GM23338 (cell line): ENCODE measurements around the gene NAA16. TPM values are rescaled to one million over a fixed set of nuclear protein-coding genes. Genes with fewer than 3 reads are reported as not detected.
"Not testable (repeated sequence)": the region's sequence is repeated elsewhere in the genome, so short reads cannot be mapped to it uniquely, and the experiment has no call there.

Experiments used
- ATAC-seq: fragments of 200-7000 bp; cut with Tn5 transposase; 3 replicates; pipeline ENCODE4 v1.9.1; 2020
- DNase-seq: peaks from one replicate; pipeline ENCODE4 v3.0.0-alpha.2; 2015; ENCODE audit warnings: low spot score
- H2AFZ ChIP-seq: fragments of 200-600 bp; sonication (generic); 2 replicates; pipeline ENCODE4 v1.8.0; 2016; ENCODE audit warnings: antibody characterized with exemption, mild to moderate bottlenecking, moderate library complexity
- H3F3A ChIP-seq: fragments of 200-600 bp; sonication (generic); replicated peaks from 2 replicates; pipeline ENCODE4 v1.8.0; 2017; ENCODE audit warnings: antibody characterized with exemption, mixed run types, low read depth
- H3K27ac ChIP-seq: fragments of 200-600 bp; sonication (generic); 2 replicates; pipeline ENCODE4 v1.6.1; 2016; ENCODE audit warnings: low read depth
- H3K27me3 ChIP-seq: fragments of 200-600 bp; sonication (generic); 2 replicates; pipeline ENCODE4 v1.8.0; 2016; ENCODE audit warnings: mild to moderate bottlenecking, mixed run types, moderate library complexity; ENCODE audit not compliant: insufficient read depth
- H3K36me3 ChIP-seq: fragments of 200-600 bp; sonication (generic); 2 replicates; pipeline ENCODE4 v1.8.0; 2016; ENCODE audit warnings: mild to moderate bottlenecking; ENCODE audit not compliant: insufficient read depth
- H3K4me1 ChIP-seq: fragments of 200-600 bp; sonication (generic); 2 replicates; pipeline ENCODE4 v1.8.0; 2016; ENCODE audit warnings: mild to moderate bottlenecking, moderate library complexity; ENCODE audit not compliant: insufficient read depth
- H3K4me2 ChIP-seq: fragments of 200-600 bp; sonication (generic); 2 replicates; pipeline ENCODE4 v1.7.1; 2017; ENCODE audit warnings: mixed run types
- H3K4me3 ChIP-seq: fragments of 200-600 bp; sonication (generic); 2 replicates; pipeline ENCODE4 v1.6.1; 2016; ENCODE audit warnings: mixed run types
- H3K79me2 ChIP-seq: fragments of 200-600 bp; sonication (generic); replicated peaks from 2 replicates; pipeline ENCODE4 v1.8.0; 2017; ENCODE audit warnings: mild to moderate bottlenecking; ENCODE audit not compliant: insufficient read depth
- H3K9me2 ChIP-seq: fragments of 200-600 bp; sonication (generic); 2 replicates; pipeline ENCODE4 v1.8.0; 2017; ENCODE audit not compliant: insufficient read depth
- H4K20me1 ChIP-seq: fragments of 200-600 bp; sonication (generic); replicated peaks from 2 replicates; pipeline ENCODE4 v1.8.0; 2017; ENCODE audit warnings: mild to moderate bottlenecking; ENCODE audit not compliant: insufficient read depth
- H3K27ac Mint-ChIP-seq: 2 replicates; pipeline ENCODE4 v1.8.0; 2020; ENCODE audit warnings: inconsistent platforms, mild to moderate bottlenecking, moderate library complexity, mixed read lengths
- H3K27me3 Mint-ChIP-seq: 3 replicates; pipeline ENCODE4 v1.8.0; 2022; ENCODE audit warnings: low read depth, mild to moderate bottlenecking, moderate library complexity, mixed read lengths, inconsistent platforms; ENCODE audit not compliant: insufficient read depth, poor library complexity
- H3K36me3 Mint-ChIP-seq: 3 replicates; pipeline ENCODE4 v1.8.0; 2021; ENCODE audit warnings: low read depth, mild to moderate bottlenecking, inconsistent platforms, moderate library complexity, mixed read lengths
- H3K4me1 Mint-ChIP-seq: 3 replicates; pipeline ENCODE4 v1.8.0; 2020; ENCODE audit warnings: mild to moderate bottlenecking, inconsistent platforms, mixed read lengths
- H3K4me3 Mint-ChIP-seq: 3 replicates; pipeline ENCODE4 v1.8.0; 2021; ENCODE audit warnings: moderate library complexity, mild to moderate bottlenecking, inconsistent platforms, mixed read lengths
- H3K9me3 Mint-ChIP-seq: 3 replicates; pipeline ENCODE4 v1.8.0; 2020; ENCODE audit warnings: moderate library complexity, mild to moderate bottlenecking, inconsistent platforms, mixed read lengths
- EZH2 ChIP-seq: fragments of 200-600 bp; sonication (generic); IDR thresholded peaks from one replicate; pipeline ENCODE4 v1.8.0; 2017; ENCODE audit warnings: antibody characterized with exemption, mild to moderate bottlenecking, low read depth; ENCODE audit not compliant: unreplicated experiment
- EZH2phosphoT487 ChIP-seq: fragments of 200-600 bp; sonication (generic); IDR thresholded peaks from one replicate; pipeline ENCODE4 v1.8.1; 2018; ENCODE audit warnings: antibody characterized with exemption; ENCODE audit not compliant: unreplicated experiment
- JUNB ChIP-seq: IDR thresholded peaks from one replicate; pipeline ENCODE4 v1.6.1; 2016; ENCODE audit warnings: antibody characterized with exemption; ENCODE audit not compliant: unreplicated experiment
- NANOG ChIP-seq: IDR thresholded peaks from 2 replicates; pipeline ENCODE4 v1.6.1; 2016; ENCODE audit warnings: antibody characterized with exemption, borderline replicate concordance
- POLR2AphosphoS5 ChIP-seq: IDR thresholded peaks from 2 replicates; pipeline ENCODE4 v1.6.1; 2016; ENCODE audit warnings: antibody characterized with exemption, low read depth
- STAT1 ChIP-seq: IDR thresholded peaks from one replicate; pipeline ENCODE4 v1.6.1; 2016; ENCODE audit warnings: antibody characterized with exemption; ENCODE audit not compliant: unreplicated experiment
- polyA plus RNA-seq: library from polyadenylated mRNA; unstranded; fragments of >200 nt; fragmentation: Nextera tagmentation; extraction: Ambion mirVana; gene quantifications from 2 replicates; pipeline ENCODE4 v1.2.1, GENCODE V29; 2016
- total RNA-seq: library from RNA; depleted of rRNA; stranded (reverse); fragments of >200 nt; shearing (Covaris generic); gene quantifications from 2 replicates; pipeline ENCODE4 v1.2.3, GENCODE V29; 2014
- TF ChIP-seq, protein P1 (sequence below): IDR thresholded peaks from 2 replicates; pipeline ENCODE4 v1.6.1; 2016; ENCODE audit warnings: antibody characterized with exemption
- TF ChIP-seq, protein P2 (sequence below), 2 experiments: fragments of 200-600 bp in 1 of 2; sonication (generic) in 1 of 2; conservative IDR thresholded peaks; 2 replicates each; pipeline versions ENCODE4 v1.5.1 to v1.6.1; 2016 to 2017; ENCODE audit warnings: antibody characterized with exemption in 2 of 2, low read depth in 2 of 2, mild to moderate bottlenecking in 2 of 2, moderate library complexity in 1 of 2
- TF ChIP-seq, protein P3 (sequence below): fragments of 250-450 bp; sonication (Bioruptor Pico); IDR thresholded peaks from 2 replicates; pipeline ENCODE4 v1.5.0; 2020; ENCODE audit warnings: mild to moderate bottlenecking, moderate library complexity

The NAA16 gene
- total and polyA plus RNA-seq, 2 experiments from 2014 or later = 42.3 to 51.7 TPM

DNA sequence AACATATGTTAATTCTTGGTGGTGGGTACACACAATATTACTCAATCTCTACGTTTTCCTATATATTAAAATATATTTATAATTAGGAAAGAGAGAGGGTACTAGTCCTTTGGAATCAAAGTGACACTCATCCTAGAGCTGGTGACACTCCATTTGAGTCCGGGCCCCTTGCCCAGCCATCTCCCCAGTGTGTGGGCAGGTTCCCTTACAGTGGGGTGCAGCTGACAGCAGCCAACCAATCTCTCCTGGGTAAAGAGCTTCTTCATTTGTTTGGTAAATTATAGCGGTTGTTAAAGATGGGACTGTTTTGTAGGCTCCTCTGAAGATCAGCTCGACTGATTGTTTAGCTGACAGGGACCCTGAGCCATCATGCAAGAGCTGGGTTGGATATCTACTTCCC lies 109.1 kb downstream of the NAA16 start:
- H3K4me1 Mint-ChIP-seq = no peaks in the 10 kb centered on the region

DNA sequence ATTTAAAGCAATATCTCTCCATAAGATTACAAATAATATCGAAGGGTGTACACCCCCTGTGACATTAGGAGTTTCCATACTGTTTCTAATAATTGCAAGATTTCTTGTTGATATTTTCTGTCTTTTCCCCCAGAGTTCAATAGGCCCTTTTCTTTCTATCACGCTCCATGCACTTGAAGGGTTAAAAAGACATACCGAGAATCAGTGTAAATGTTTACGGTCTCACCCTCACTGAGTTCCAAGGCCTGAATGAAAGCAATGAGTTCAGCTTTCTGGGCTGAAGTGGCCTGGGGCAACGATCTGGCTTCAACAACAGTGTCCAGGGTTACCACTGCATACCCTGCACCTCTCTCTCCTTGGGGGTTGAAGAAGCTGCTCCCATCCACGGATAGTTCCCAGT lies 110.3 kb downstream of the NAA16 start:
- H3K27ac Mint-ChIP-seq, H3K79me2 ChIP-seq, H3K4me1 Mint-ChIP-seq, H3K27me3 ChIP-seq, H3K36me3 Mint-ChIP-seq, H4K20me1 ChIP-seq, H3K4me3 Mint-ChIP-seq, H2AFZ ChIP-seq, H3K4me2 ChIP-seq, H3K36me3 ChIP-seq, H3K4me3 ChIP-seq, H3K9me3 Mint-ChIP-seq, DNase-seq, H3K27ac ChIP-seq, ATAC-seq, H3K9me2 ChIP-seq, H3K27me3 Mint-ChIP-seq, H3F3A ChIP-seq, H3K4me1 ChIP-seq: not testable (repeated sequence)

More for the DNA sequence above, 109.1 kb downstream of the NAA16 start:
- Histone ChIP-seq H3K4me1 (no peaks in the 10 kb centered on the region), H3F3A (no peaks in the 10 kb centered on the region), H3K27ac (no peak overlapping the region), H3K27me3 (no peaks in the 10 kb centered on the region), H3K4me2 (no peak overlapping the region), H3K9me2 (no peaks in the 10 kb centered on the region), H2AFZ (peak overlapping the region; percentile 81), H4K20me1 (no peaks in the 10 kb centered on the region), H3K36me3 (no peaks in the 10 kb centered on the region), H3K4me3 (no peak overlapping the region), H3K79me2 (no peaks in the 10 kb centered on the region)
- ATAC-seq (no peak), DNase-seq (no peak)
- Mint-ChIP-seq H3K9me3 (peaks cover 2% of the 10 kb centered on the region; the same call in 1 of the 3 replicates), H3K27me3 (peaks cover 4% of the 10 kb centered on the region), H3K27ac (no peak overlapping the region), H3K4me3 (no peak overlapping the region), H3K36me3 (no peaks in the 10 kb centered on the region)
- TF ChIP-seq EZH2phosphoT487 (no peak), EZH2 (no peak), JUNB (no peak), NANOG (no peak), STAT1 (no peak), POLR2AphosphoS5 (no peak)
- TF ChIP-seq, protein P1, sequence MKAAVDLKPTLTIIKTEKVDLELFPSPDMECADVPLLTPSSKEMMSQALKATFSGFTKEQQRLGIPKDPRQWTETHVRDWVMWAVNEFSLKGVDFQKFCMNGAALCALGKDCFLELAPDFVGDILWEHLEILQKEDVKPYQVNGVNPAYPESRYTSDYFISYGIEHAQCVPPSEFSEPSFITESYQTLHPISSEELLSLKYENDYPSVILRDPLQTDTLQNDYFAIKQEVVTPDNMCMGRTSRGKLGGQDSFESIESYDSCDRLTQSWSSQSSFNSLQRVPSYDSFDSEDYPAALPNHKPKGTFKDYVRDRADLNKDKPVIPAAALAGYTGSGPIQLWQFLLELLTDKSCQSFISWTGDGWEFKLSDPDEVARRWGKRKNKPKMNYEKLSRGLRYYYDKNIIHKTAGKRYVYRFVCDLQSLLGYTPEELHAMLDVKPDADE = no peak
- TF ChIP-seq, protein P2, sequence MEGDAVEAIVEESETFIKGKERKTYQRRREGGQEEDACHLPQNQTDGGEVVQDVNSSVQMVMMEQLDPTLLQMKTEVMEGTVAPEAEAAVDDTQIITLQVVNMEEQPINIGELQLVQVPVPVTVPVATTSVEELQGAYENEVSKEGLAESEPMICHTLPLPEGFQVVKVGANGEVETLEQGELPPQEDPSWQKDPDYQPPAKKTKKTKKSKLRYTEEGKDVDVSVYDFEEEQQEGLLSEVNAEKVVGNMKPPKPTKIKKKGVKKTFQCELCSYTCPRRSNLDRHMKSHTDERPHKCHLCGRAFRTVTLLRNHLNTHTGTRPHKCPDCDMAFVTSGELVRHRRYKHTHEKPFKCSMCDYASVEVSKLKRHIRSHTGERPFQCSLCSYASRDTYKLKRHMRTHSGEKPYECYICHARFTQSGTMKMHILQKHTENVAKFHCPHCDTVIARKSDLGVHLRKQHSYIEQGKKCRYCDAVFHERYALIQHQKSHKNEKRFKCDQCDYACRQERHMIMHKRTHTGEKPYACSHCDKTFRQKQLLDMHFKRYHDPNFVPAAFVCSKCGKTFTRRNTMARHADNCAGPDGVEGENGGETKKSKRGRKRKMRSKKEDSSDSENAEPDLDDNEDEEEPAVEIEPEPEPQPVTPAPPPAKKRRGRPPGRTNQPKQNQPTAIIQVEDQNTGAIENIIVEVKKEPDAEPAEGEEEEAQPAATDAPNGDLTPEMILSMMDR (conservative IDR thresholded peaks at IDR 0.05; ENCODE audit: low read depth in 2 of 2) = no peak
- TF ChIP-seq, protein P3, sequence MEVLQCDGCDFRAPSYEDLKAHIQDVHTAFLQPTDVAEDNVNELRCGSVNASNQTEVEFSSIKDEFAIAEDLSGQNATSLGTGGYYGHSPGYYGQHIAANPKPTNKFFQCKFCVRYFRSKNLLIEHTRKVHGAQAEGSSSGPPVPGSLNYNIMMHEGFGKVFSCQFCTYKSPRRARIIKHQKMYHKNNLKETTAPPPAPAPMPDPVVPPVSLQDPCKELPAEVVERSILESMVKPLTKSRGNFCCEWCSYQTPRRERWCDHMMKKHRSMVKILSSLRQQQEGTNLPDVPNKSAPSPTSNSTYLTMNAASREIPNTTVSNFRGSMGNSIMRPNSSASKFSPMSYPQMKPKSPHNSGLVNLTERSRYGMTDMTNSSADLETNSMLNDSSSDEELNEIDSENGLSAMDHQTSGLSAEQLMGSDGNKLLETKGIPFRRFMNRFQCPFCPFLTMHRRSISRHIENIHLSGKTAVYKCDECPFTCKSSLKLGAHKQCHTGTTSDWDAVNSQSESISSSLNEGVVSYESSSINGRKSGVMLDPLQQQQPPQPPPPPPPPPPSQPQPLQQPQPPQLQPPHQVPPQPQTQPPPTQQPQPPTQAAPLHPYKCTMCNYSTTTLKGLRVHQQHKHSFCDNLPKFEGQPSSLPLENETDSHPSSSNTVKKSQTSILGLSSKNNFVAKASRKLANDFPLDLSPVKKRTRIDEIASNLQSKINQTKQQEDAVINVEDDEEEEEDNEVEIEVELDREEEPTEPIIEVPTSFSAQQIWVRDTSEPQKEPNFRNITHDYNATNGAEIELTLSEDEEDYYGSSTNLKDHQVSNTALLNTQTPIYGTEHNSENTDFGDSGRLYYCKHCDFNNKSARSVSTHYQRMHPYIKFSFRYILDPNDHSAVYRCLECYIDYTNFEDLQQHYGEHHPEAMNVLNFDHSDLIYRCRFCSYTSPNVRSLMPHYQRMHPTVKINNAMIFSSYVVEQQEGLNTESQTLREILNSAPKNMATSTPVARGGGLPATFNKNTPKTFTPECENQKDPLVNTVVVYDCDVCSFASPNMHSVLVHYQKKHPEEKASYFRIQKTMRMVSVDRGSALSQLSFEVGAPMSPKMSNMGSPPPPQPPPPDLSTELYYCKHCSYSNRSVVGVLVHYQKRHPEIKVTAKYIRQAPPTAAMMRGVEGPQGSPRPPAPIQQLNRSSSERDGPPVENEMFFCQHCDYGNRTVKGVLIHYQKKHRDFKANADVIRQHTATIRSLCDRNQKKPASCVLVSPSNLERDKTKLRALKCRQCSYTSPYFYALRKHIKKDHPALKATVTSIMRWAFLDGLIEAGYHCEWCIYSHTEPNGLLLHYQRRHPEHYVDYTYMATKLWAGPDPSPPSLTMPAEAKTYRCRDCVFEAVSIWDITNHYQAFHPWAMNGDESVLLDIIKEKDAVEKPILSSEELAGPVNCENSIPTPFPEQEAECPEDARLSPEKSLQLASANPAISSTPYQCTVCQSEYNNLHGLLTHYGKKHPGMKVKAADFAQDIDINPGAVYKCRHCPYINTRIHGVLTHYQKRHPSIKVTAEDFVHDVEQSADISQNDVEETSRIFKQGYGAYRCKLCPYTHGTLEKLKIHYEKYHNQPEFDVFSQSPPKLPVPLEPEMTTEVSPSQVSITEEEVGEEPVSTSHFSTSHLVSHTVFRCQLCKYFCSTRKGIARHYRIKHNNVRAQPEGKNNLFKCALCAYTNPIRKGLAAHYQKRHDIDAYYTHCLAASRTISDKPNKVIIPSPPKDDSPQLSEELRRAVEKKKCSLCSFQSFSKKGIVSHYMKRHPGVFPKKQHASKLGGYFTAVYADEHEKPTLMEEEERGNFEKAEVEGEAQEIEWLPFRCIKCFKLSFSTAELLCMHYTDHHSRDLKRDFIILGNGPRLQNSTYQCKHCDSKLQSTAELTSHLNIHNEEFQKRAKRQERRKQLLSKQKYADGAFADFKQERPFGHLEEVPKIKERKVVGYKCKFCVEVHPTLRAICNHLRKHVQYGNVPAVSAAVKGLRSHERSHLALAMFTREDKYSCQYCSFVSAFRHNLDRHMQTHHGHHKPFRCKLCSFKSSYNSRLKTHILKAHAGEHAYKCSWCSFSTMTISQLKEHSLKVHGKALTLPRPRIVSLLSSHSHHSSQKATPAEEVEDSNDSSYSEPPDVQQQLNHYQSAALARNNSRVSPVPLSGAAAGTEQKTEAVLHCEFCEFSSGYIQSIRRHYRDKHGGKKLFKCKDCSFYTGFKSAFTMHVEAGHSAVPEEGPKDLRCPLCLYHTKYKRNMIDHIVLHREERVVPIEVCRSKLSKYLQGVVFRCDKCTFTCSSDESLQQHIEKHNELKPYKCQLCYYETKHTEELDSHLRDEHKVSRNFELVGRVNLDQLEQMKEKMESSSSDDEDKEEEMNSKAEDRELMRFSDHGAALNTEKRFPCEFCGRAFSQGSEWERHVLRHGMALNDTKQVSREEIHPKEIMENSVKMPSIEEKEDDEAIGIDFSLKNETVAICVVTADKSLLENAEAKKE (CRISPR knock-in tag) = no peak

DNA sequence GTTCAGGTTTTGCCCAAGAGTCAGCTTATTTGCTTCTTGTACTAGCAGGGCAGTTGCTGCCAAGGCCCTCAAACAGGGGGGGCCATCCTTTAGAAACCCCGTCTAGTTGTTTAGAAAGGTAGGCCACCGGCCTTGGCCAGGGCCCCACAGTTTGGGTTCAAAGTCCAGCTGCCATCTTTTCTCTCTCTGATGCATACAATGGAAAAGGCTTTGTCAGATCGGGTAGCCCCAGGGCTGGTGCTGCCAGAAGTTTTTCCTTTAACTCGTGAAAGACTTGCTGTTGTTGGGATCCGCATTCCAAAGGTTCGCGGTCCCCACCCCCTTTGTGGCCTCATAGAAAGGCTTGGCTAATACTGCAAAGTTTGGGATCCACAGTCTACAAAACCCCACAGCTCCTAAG lies 110.9 kb downstream of the NAA16 start:
- peak; percentile 26 for DNase-seq
- not testable (repeated sequence) for ATAC-seq

More for the DNA sequence above, 110.9 kb downstream of the NAA16 start:
- H3K27ac ChIP-seq, H3K4me3 ChIP-seq, H3K79me2 ChIP-seq, H3K27me3 ChIP-seq, H3K9me2 ChIP-seq, H3K4me2 ChIP-seq, H2AFZ ChIP-seq, H3K4me1 ChIP-seq, H3K9me3 Mint-ChIP-seq, H3K27ac Mint-ChIP-seq, H3K36me3 ChIP-seq, H3F3A ChIP-seq, H3K4me3 Mint-ChIP-seq, H3K4me1 Mint-ChIP-seq, H4K20me1 ChIP-seq, H3K36me3 Mint-ChIP-seq, H3K27me3 Mint-ChIP-seq: not testable (repeated sequence)
